IgD-negative memory B cell (primary cell): ENCODE data around the gene BHLHE23. TPM values are rescaled to one million over a fixed set of nuclear protein-coding genes. Genes with fewer than 3 reads are reported as not detected.
"Not testable (repeated sequence)": the region's sequence is repeated elsewhere in the genome, so short reads cannot be mapped to it uniquely, and the experiment has no call there.

ENCODE experiments used
- H3K27ac Mint-ChIP-seq, 3 donors: one replicate each; pipeline ENCODE4 v1.8.0; 2020 to 2022; ENCODE audit warnings: mild to moderate bottlenecking in 3 of 3, mixed read lengths in 3 of 3, moderate library complexity in 1 of 3
- H3K27me3 Mint-ChIP-seq: one replicate; pipeline ENCODE4 v1.8.0; 2021; ENCODE audit warnings: mixed read lengths
- H3K36me3 Mint-ChIP-seq: one replicate; pipeline ENCODE4 v1.8.0; 2020; ENCODE audit warnings: mild to moderate bottlenecking, mixed read lengths
- H3K4me1 Mint-ChIP-seq, 3 donors: one replicate each; pipeline ENCODE4 v1.8.0; 2020 to 2022; ENCODE audit warnings: mixed read lengths in 3 of 3, mild to moderate bottlenecking in 1 of 3
- H3K4me3 Mint-ChIP-seq, 4 donors: one replicate each; pipeline ENCODE4 v1.8.0; 2020 to 2022; ENCODE audit warnings: mild to moderate bottlenecking in 4 of 4, mixed read lengths in 4 of 4, moderate library complexity in 3 of 4
- H3K9me3 Mint-ChIP-seq, 3 donors: one replicate each; pipeline ENCODE4 v1.8.0; 2020 to 2021; ENCODE audit warnings: mixed read lengths in 3 of 3, mild to moderate bottlenecking in 1 of 3
- polyA plus RNA-seq: library from polyadenylated mRNA; unstranded; fragments of 300-500 nt; fragmentation: Illumina TruSeq; gene quantifications from one replicate; pipeline ENCODE4 v1.2.3, GENCODE V29; 2021

BHLHE23 gene
- polyA plus RNA-seq, 1 donor from 2014 or later: not detected

DNA sequence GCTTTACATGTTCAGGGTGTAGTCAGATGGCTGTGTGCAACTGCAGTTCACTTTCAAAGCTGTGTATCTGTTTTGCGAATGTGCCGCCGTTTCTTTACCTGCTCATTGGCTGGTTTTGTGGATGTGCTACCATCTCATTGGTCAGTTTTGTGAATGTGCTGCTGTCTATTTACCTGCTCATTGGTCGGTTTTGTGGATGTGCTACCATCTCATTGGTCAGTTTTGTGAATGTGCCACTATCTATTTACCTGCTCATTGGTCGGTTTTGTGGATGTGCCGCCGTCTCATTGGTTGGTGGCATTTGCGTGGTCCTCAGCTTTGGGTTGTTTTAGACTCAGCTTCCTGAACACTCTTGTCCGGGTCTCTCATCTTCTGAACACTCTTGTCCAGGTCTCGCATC is 40.5 kb upstream of the BHLHE23 start:
- no peak overlapping the region for H3K4me3 Mint-ChIP-seq
- H3K4me1 Mint-ChIP-seq: peaks cover 0 to 3% (median 0%) of the 10 kb centered on the region in 3 donors
- no peak overlapping the region for H3K27ac Mint-ChIP-seq
- H3K36me3 Mint-ChIP-seq: no peaks in the 10 kb centered on the region
- H3K9me3 Mint-ChIP-seq: peaks cover 0 to 6% (median 3%) of the 10 kb centered on the region in 3 donors
- peaks cover 10% of the 10 kb centered on the region for H3K27me3 Mint-ChIP-seq

DNA sequence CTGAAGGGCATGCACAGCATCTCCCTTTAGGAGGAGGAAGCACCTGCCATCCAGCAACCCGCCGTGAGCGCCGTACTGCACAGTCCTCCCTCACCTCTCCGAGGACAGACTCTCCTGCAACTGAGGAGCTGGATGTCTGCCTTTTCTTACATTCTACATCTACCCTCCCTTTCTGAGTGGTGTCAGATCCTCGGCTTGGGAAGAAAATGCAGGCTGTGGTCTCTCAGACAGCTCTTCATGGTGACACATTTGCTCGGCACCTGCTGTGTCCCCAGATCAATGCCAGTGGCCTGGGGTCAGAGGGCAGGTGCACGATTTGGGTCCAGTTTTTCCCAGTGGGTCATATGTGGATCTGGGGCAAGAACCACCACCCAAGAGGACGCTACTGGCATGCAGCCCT is 40.1 kb upstream of the BHLHE23 start:
- Mint-ChIP-seq H3K27ac (no peak overlapping the region), H3K27me3 (peaks cover 10% of the 10 kb centered on the region), H3K36me3 (peaks cover 2% of the 10 kb centered on the region), H3K9me3 (peaks cover 0 to 6% (median 3%) of the 10 kb centered on the region in 3 donors), H3K4me1 (peaks cover 0 to 4% (median 0%) of the 10 kb centered on the region in 3 donors), H3K4me3 (no peak overlapping the region)

DNA sequence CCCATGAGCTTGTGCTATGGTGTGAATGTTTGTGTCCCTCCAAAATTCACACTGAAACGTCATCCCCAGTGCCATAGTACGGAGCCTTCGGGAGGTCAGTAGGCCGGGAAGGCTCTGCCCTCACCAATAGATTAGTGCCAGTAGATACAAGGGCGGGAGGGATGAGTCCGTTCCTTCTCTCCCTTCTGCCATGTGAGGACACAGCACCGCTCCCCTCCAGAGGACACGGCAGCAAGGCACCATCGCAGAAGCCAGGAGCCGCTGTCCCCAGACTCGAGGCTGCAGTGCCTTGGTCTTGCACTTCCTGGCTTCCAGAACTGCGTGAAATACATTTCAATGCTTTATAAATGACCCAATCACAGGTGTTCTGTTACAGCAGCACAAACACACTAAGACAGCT is 39.2 kb upstream of the BHLHE23 start:
- Mint-ChIP-seq H3K36me3 (peaks cover 2% of the 10 kb centered on the region), H3K27ac (no peak overlapping the region), H3K9me3 (peaks cover 0 to 6% (median 3%) of the 10 kb centered on the region in 3 donors), H3K4me3 (no peak overlapping the region), H3K27me3 (peaks cover 10% of the 10 kb centered on the region), H3K4me1 (peaks cover 0 to 4% (median 0%) of the 10 kb centered on the region in 3 donors)

DNA sequence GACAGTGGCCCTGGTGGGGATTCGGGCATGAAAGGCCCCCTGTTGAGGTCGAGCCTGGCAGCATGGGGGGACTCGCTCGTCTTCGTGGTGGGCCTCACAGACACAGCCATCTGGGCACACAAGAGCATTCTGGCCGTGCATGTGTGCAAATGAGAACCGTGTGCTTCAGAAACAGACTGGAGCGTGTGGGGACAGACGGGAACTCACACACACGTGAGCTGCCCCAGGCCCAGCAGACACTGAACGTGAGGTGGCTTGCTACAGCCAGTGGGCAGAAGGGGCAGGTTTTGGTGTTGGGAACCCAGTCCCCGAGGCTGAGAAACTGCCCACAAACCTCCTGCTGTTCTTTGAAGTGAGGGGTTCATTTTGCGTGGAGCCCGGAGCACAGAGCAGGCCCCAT is 38.6 kb upstream of the BHLHE23 start:
- H3K9me3 Mint-ChIP-seq: peaks cover 0 to 6% (median 3%) of the 10 kb centered on the region in 3 donors
- no peak overlapping the region for H3K27ac Mint-ChIP-seq
- peaks cover 0 to 4% (median 0%) of the 10 kb centered on the region in 3 donors for H3K4me1 Mint-ChIP-seq
- peaks cover 2% of the 10 kb centered on the region for H3K36me3 Mint-ChIP-seq
- peaks cover 14% of the 10 kb centered on the region for H3K27me3 Mint-ChIP-seq
- H3K4me3 Mint-ChIP-seq: no peak overlapping the region

GRCh38 chr20:63044605-63045004 is 37.8 kb upstream of the BHLHE23 start:
- no peak overlapping the region for H3K27ac Mint-ChIP-seq
- peaks cover 0 to 4% (median 0%) of the 10 kb centered on the region in 3 donors for H3K4me1 Mint-ChIP-seq
- H3K4me3 Mint-ChIP-seq: no peak overlapping the region
- H3K27me3 Mint-ChIP-seq: peaks cover 21% of the 10 kb centered on the region
- H3K36me3 Mint-ChIP-seq: peaks cover 2% of the 10 kb centered on the region
- H3K9me3 Mint-ChIP-seq: peaks cover 0 to 6% (median 3%) of the 10 kb centered on the region in 3 donors

DNA sequence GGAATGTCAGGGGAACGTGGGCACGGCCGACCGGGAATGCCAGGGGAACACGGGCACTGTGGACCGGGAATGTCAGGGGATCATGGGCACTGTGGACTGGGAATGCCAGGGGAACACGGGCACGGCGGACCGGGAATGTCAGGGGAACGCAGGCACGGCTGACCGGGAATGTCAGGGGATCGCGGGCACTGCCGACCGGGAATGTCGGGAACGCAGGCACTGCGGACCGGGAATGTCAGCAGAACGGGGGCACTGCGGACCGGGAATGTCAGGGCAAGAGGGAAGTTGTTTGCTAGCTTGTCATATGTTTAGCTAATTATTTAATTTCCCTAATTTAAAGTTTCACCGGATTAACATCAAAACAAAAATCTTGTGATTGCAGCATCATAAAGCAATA is 37.4 kb upstream of the BHLHE23 start:
- Mint-ChIP-seq H3K9me3 (peaks cover 0 to 6% (median 3%) of the 10 kb centered on the region in 3 donors), H3K36me3 (peaks cover 2% of the 10 kb centered on the region), H3K27ac (no peak overlapping the region), H3K4me3 (no peak overlapping the region), H3K27me3 (peaks cover 24% of the 10 kb centered on the region), H3K4me1 (peaks cover 0 to 4% (median 0%) of the 10 kb centered on the region in 3 donors)

- Mint-ChIP-seq H3K9me3 (peaks cover 0 to 6% (median 3%) of the 10 kb centered on the region in 3 donors), H3K27me3 (peaks cover 24% of the 10 kb centered on the region), H3K27ac (no peak overlapping the region), H3K36me3 (peaks cover 2% of the 10 kb centered on the region), H3K4me1 (peaks cover 0 to 4% (median 0%) of the 10 kb centered on the region in 3 donors), H3K4me3 (no peak overlapping the region)
Observed at GRCh38 chr20:63043348-63044203, 36.8 kb upstream of the BHLHE23 start.

DNA sequence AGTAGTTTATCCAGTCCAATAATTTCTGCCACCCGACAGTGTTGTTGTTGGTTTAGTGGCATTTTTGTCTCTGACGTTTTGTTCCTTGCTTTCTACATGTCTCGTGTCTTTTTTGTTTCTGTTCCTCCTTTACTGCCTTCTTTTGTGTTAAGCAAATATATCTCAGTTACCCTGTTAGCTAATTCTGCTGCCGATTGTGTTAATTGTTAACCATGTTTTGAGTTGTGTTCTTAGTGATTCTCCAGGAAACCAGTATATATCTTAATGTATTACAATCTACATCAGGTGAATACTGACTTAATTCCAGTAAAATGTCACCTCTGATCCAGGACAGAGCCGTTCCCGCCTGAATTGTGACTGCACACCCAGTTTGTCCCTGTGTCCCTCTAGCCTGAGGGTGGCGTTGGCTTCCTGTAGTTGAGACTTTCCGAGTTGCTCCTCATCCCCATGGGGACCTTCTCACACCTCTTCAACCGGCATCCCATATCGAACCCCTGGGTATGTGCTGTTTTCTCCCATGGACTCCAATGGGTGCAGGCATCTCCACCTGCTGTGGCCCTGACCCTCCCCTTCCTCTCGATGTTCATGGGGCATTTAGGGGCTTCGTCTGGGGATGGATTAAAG is 35.8 kb upstream of the BHLHE23 start:
- no peak overlapping the region for H3K4me3 Mint-ChIP-seq
- peaks cover 25% of the 10 kb centered on the region for H3K27me3 Mint-ChIP-seq
- H3K27ac Mint-ChIP-seq: peak overlapping the region in 1 of 3 donors; percentile 23
- H3K4me1 Mint-ChIP-seq: peaks cover 0 to 4% (median 0%) of the 10 kb centered on the region in 3 donors
- peaks cover 0 to 3% (median 3%) of the 10 kb centered on the region in 3 donors for H3K9me3 Mint-ChIP-seq
- peaks cover 2% of the 10 kb centered on the region for H3K36me3 Mint-ChIP-seq

DNA sequence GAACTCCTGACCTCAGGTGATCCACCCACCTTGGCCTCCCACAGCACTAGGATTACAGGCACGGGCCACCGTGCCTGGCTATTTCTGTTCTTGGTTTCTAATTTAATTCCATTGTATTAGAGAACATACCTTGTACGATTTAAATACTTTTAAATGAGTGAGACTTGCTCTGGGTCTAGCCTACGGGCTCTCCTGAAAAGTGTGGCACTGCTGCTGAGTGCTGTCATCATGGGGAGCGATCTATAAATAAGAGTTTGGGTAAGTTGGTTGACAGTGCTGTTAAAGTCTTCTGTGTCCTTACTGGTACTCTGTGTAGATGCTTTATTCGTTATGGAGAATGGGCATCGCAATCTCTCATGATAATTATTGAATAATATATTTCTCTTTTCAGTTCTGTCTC is 35.0 kb upstream of the BHLHE23 start:
- Mint-ChIP-seq H3K4me1 (peaks cover 0 to 4% (median 0%) of the 10 kb centered on the region in 3 donors), H3K27ac (no peak overlapping the region), H3K27me3 (peaks cover 26% of the 10 kb centered on the region), H3K36me3 (peaks cover 2% of the 10 kb centered on the region), H3K4me3 (no peak overlapping the region), H3K9me3 (no peaks in the 10 kb centered on the region)

DNA sequence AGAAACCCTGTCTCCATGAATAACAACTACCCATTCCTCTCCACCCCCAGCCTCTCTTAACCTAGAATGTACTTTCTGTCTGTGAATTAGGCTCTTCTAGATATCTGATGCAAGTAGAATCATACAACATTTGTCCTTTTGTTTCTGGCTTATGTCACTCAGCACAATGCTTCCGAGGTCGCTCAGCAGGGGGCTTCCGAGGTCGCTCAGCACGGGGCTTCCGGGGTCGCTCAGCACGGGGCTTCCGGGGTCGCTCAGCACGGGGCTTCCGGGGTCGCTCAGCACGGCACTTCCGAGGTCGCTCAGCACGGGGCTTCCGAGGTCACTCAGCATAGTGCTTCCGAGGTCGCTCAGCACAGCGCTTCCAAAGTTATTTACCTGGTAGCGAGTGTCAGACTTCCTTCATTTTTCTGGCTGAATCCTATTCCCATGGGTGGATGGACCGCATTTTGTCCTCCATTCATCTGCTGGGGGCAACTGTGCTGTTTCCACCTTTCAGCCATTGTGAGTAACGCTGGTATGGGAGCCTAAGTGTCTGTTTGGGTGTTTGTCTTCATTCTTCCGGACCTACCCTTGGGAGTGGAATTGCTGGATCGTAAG is 31.0 kb upstream of the BHLHE23 start:
- Mint-ChIP-seq H3K27ac (no peak overlapping the region), H3K4me1 (peaks cover 6 to 18% (median 8%) of the 10 kb centered on the region in 3 donors), H3K4me3 (no peak overlapping the region), H3K9me3 (peaks cover 0 to 2% (median 0%) of the 10 kb centered on the region in 3 donors), H3K36me3 (peaks cover 2% of the 10 kb centered on the region), H3K27me3 (peaks cover 27% of the 10 kb centered on the region)

GRCh38 chr20:63036291-63036690 is 29.5 kb upstream of the BHLHE23 start:
- H3K27ac Mint-ChIP-seq: no peak overlapping the region
- H3K27me3 Mint-ChIP-seq: peaks cover 31% of the 10 kb centered on the region
- peaks cover 6 to 16% (median 11%) of the 10 kb centered on the region in 3 donors for H3K4me1 Mint-ChIP-seq
- peaks cover 0 to 2% (median 0%) of the 10 kb centered on the region in 3 donors for H3K9me3 Mint-ChIP-seq
- no peak overlapping the region for H3K4me3 Mint-ChIP-seq
- no peaks in the 10 kb centered on the region for H3K36me3 Mint-ChIP-seq

- Mint-ChIP-seq H3K4me3 (no peak overlapping the region), H3K36me3 (no peaks in the 10 kb centered on the region), H3K27ac (no peak overlapping the region), H3K27me3 (peaks cover 30% of the 10 kb centered on the region), H3K4me1 (peaks cover 6 to 16% (median 11%) of the 10 kb centered on the region in 3 donors), H3K9me3 (peaks cover 0 to 2% (median 0%) of the 10 kb centered on the region in 3 donors)
Observed at GRCh38 chr20:63035603-63036185, 28.9 kb upstream of the BHLHE23 start.

DNA sequence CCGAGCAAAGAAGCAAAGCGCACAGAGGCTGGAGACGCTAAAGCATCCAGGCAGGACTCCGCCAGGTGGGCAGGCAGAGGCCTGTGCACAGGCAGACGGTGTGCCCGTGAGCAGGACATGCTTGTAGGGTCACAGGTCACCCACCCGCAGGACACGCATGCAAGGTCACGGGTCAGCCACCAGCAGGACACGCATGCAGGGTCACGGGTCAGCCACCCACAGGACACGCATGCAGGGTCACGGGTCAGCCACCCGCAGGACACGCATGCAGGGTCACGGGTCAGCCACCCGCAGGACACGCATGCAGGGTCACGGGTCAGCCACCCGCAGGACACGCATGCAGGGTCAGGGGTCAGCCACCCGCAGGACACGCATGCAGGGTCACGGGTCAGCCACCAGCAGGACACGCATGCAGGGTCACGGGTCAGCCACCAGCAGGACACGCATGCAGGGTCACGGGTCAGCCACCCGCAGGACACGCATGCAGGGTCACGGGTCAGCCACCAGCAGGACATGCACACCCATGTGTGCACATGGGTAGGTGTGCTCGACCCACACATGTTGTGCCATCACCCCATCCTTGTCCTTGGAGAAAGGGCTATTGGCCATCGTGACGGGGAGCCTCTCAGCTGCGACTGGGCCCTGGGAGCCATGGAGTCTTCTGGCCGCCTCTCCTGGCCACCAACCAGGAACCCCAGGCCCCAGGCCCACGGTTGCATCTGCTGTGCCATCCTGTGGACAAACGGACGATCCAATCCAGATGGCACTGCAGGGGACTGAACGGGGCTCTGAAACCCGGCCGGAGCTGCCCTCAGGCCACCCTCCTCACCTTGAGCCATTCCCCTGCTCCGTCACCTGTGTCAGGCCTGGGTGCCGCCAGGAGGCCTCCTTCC is 28.2 kb upstream of the BHLHE23 start:
- not testable (repeated sequence) for H3K36me3 Mint-ChIP-seq, H3K27ac Mint-ChIP-seq, H3K9me3 Mint-ChIP-seq, H3K4me3 Mint-ChIP-seq
- peaks cover 6 to 16% (median 11%) of the 10 kb centered on the region in 3 donors for H3K4me1 Mint-ChIP-seq
- peaks cover 24% of the 10 kb centered on the region for H3K27me3 Mint-ChIP-seq
